ENCODE measurements around the gene MAP6D1.

The MAP6D1 gene

GRCh38 chr3:183825456-183826161 is at the start of gene MAP6D1:
MAP6D1 (minus strand) TSS chr3:183825577; CDS start chr3:183825547, 30 bp downstream.
- peak; percentile 39 for DNase-seq (ENCODE audit: low read depth)

DNA sequence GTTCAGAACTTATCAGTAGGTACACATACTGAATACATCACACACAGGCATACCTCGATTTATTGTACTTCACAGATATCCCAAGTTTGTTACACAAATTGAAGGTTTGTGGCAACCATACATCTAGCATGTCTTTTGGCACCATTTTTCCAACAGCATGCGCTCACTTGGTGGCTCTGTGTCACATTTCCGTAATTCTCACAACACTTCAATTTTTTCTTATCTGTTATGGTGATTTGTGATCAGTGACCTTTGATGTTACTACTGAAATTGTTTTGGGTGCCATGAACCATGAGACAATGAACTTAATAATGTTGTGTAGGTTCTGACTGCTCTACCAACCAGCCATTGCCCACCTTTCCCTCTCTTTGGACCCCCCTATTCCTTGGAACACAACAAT is 48.5 kb upstream of the MAP6D1 start:
- DNase-seq (ENCODE audit: low read depth) = no peak

GRCh38 chr3:183871541-183871940 is 46.2 kb upstream of the MAP6D1 start:
- DNase-seq (ENCODE audit: low read depth) = no peak

- no peak for DNase-seq (ENCODE audit: low read depth)
These were observed 45.2 kb upstream of the MAP6D1 start for GRCh38 chr3:183870563-183870962.

- DNase-seq (ENCODE audit: low read depth) = no peak
These were observed 43.4 kb upstream of the MAP6D1 start for GRCh38 chr3:183868796-183869195.

- DNase-seq (ENCODE audit: low read depth) = no peak
These were observed 37.2 kb upstream of the MAP6D1 start for GRCh38 chr3:183862610-183863009.

GRCh38 chr3:183857863-183858262 is 32.5 kb upstream of the MAP6D1 start:
- peak; percentile 62 for DNase-seq (ENCODE audit: low read depth)

GRCh38 chr3:183854318-183855035 is 29.1 kb upstream of the MAP6D1 start:
- no peak for DNase-seq (ENCODE audit: low read depth)

GRCh38 chr3:183845608-183846288 is 20.4 kb upstream of the MAP6D1 start:
- DNase-seq (ENCODE audit: low read depth) = peak; percentile 44

- DNase-seq (ENCODE audit: low read depth) = no peak
These were observed 19.7 kb upstream of the MAP6D1 start for GRCh38 chr3:183845090-183845489.

- peak; percentile 89 for DNase-seq (ENCODE audit: low read depth)
These were observed 19.2 kb upstream of the MAP6D1 start for GRCh38 chr3:183844606-183845005.

DNA sequence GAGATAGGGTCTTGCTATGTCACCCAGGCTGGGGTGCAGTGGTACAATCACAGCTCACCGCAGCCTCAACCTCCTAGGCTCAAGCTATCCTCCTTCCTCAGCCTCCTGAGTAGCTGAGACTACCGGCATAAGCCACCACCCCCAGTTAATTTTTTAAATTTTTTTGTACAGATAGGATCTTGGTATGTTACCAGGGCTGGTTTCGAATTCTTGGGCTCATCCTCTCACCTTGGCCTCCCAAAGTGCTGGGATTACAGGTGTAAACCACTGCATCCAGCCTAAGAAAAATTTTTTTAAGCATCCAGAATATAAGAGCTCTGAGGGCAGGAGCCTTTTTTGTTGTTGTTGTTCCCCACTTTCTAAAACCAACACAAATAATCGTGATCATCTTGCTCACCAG is 14.4 kb upstream of the MAP6D1 start:
- no peak for DNase-seq (ENCODE audit: low read depth)

DNA sequence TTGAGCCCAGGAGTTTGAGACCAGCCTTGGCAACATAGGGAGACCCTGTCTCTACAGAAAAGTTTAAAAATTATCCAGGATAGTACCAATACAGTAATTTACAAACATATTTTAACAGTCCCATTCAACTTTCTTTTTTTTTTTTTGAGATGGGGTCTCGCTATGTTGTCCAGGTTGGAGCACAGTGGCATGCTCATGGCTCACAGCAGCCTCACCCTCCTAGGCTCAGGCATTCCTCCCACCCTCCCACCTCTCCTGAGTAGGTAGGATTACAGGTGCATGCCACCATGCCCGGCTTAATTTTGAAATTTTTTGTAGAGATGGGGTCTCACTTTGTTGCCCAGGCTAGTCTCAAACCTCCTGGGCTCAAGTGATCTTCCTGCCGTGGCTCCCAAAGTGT is 12.5 kb upstream of the MAP6D1 start:
- no peak for DNase-seq (ENCODE audit: low read depth)

DNA sequence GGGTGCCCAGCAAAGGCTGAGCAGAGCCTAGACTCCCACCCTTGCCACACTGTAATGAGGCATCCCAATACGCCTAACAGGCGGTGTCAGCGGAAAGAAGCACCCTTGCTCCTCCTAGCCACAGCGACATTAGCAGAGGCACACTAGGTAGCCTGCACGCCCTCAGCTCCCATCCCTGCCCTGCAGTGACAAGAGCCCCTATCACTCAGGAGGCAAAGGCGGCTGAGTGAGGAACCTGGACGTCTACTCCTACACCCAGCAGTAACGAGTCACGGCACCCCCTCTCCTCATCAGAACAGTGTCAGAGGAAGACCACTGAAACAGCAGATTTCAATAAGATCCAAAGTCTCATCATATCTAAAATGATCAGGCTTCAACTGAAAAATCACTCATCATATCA is 12.0 kb upstream of the MAP6D1 start:
- DNase-seq (ENCODE audit: low read depth) = no peak

GRCh38 chr3:183833516-183833915 is 8.1 kb upstream of the MAP6D1 start:
- DNase-seq (ENCODE audit: low read depth) = no peak

GRCh38 chr3:183830187-183830586 is 4.8 kb upstream of the MAP6D1 start:
- DNase-seq (ENCODE audit: low read depth) = no peak

- DNase-seq (ENCODE audit: low read depth) = no peak
These were observed 4.1 kb upstream of the MAP6D1 start for GRCh38 chr3:183829466-183829865.

DNA sequence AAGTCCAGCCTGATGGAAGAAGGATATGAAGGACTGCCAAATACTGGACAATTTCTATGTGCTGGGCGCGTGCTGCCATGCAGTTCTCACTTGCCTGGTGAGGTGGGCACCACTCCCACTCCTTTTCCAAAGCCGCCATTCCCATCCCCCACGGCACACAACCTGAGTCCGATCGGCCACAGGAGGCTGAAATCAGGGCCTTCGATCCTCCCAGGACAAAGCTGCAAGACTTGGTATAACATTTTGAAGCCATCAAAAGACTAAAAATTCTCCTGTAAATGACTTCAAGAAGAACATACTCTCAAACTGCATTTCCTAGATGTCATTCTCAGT is 3.1 kb upstream of the MAP6D1 start:
- DNase-seq (ENCODE audit: low read depth) = no peak

DNA sequence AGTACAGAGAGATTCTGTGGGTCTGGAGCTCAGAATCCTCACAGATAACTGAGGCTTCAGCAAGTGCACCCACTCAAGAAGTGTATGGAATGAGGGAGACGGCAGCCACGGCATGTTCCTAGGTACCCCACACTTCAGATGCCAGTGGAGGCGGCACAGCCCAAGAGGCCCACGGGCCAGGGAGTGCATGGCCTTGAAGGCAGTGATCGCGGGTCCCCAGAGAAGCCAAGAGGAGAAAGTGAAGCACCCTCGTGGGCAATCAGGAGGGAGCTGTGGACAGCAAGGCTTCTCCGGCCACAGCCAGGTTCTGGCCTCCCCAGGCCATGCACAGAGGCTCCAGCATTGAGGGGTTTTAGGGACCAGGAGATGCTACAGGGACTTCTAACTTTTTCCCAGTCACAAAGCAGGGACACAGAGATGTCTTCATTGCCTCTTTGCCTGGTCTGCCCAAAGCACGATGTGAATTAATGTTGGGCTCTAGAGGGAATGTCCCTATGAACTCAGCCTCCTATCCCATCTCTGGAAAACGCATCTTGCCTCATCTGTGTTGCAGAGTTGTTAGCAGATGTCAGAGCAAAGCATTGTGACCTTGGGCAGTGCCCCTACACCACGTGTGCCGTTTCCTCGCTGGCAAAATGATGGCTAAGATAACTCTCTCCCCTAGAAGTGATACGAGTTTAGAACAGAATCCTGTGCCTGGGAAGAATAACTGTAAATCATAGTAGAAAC is 2.6 kb upstream of the MAP6D1 start:
- no peak for DNase-seq (ENCODE audit: low read depth)

DNA sequence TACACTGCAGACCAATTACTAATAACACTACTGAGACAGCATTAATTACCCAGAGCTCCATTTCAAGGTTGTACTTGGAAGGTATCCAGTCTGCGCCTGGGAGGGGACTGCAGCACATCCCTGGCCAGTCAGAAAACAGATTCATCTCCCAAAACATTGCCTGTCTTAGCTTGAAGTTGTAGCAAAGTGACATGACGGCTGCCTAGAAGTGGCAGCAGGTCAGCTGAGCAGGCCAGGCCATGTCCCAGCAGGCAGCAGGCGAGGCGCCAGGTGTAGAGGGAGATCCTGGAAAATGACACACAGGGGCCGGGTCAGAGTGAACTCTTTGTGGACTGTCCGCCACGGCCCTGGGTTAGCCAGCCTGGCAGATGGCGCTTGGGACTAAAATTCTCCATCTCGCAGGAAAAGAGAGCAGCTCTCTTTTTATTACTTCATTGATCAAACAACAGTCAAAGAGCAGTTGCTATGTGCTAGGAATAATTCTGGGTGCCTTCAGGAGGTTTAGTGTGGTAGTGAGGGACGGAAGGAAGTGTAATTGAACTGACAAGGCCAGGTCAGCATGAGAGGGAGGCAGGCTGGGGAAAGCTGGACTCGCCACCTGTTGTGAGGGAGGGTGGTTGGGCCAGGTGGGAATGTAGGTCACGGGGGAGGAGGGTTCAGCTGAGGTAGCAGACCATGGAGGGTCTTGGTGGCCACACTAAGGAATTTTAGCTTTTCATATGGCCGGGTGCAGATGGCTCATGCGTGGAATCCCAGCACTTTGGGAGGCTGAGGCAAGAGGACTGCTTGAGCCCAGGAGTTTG is 1.3 kb upstream of the MAP6D1 start:
- no peak for DNase-seq (ENCODE audit: low read depth)

- DNase-seq (ENCODE audit: low read depth) = no peak
These were observed 469 bp downstream of the MAP6D1 start for GRCh38 chr3:183824761-183825455.

All from iris pigment epithelial cell (primary cell).